ENCODE measurements around the gene NDUFS7.

Gene NDUFS7

GRCh38 chr19:1382250-1382649 is 1.5 kb upstream of the NDUFS7 start:
- POLR2A ChIA-PET: no interaction called here
- H3K4me3 ChIP-seq (ENCODE audit: low read depth, low read length): no peak overlapping the region
- CTCF ChIA-PET: interaction anchor here (0.7 to 1.7 kb wide), 8 partner anchors 9 to 116 kb away, joined by 3 to 6 read pairs (median 4); no protein-coding TSS in a partner anchor
- no peak for TF ChIP-seq CTCF (IDR thresholded peaks at IDR 0.05; ENCODE audit: insufficient read depth, low read length, missing control alignments)
- no peak for DNase-seq (ENCODE audit: low read depth, low spot score)

GRCh38 chr19:1383017-1383311 is 743 bp upstream of the NDUFS7 start:
- ChIA-PET CTCF (interaction anchor here (0.7 to 1.7 kb wide), 7 partner anchors 10 to 140 kb away, joined by 3 to 6 read pairs (median 4); no protein-coding TSS in a partner anchor), POLR2A (interaction anchor here (0.8 to 1.0 kb wide), 4 partner anchors 8 to 28 kb away, joined by 3 to 6 read pairs (median 5); a partner anchor contains a TSS)
- peak; percentile 45 for DNase-seq (ENCODE audit: low read depth, low spot score)
- TF ChIP-seq CTCF (IDR thresholded peaks at IDR 0.05; ENCODE audit: insufficient read depth, low read length, missing control alignments): no peak
- H3K4me3 ChIP-seq (ENCODE audit: low read depth, low read length): no peak overlapping the region

GRCh38 chr19:1384085-1384462 is 367 bp downstream of the NDUFS7 start:
- ChIA-PET CTCF (interaction anchor here (1.1 kb wide), 1 partner anchor 105 kb away, joined by 3 read pairs; no protein-coding TSS in a partner anchor), POLR2A (no interaction called here)
- no peak for DNase-seq (ENCODE audit: low read depth, low spot score)
- no peak for TF ChIP-seq CTCF (IDR thresholded peaks at IDR 0.05; ENCODE audit: insufficient read depth, low read length, missing control alignments)
- H3K4me3 ChIP-seq (ENCODE audit: low read depth, low read length): peak overlapping the region; percentile 92

- ChIA-PET POLR2A (no interaction called here), CTCF (interaction anchor here (1.1 kb wide), 1 partner anchor 106 kb away, joined by 3 read pairs; no protein-coding TSS in a partner anchor)
- peak overlapping the region; percentile 92 for H3K4me3 ChIP-seq (ENCODE audit: low read depth, low read length)
- no peak for TF ChIP-seq CTCF (IDR thresholded peaks at IDR 0.05; ENCODE audit: insufficient read depth, low read length, missing control alignments)
- DNase-seq (ENCODE audit: low read depth, low spot score): no peak
These were observed 887 bp downstream of the NDUFS7 start for GRCh38 chr19:1384478-1385110.

- no peak for DNase-seq (ENCODE audit: low read depth, low spot score)
- ChIA-PET POLR2A (no interaction called here), CTCF (interaction anchor here (1.0 kb wide), 2 partner anchors 12 to 59 kb away, joined by 3 to 5 read pairs; no protein-coding TSS in a partner anchor)
- no peak overlapping the region for H3K4me3 ChIP-seq (ENCODE audit: low read depth, low read length)
- TF ChIP-seq CTCF (IDR thresholded peaks at IDR 0.05; ENCODE audit: insufficient read depth, low read length, missing control alignments): no peak
These were observed 2.1 kb downstream of the NDUFS7 start for GRCh38 chr19:1385816-1386215.

- TF ChIP-seq CTCF (IDR thresholded peaks at IDR 0.05; ENCODE audit: insufficient read depth, low read length, missing control alignments): no peak
- no peak overlapping the region for H3K4me3 ChIP-seq (ENCODE audit: low read depth, low read length)
- POLR2A ChIA-PET: no interaction called here
- no peak for DNase-seq (ENCODE audit: low read depth, low spot score)
- CTCF ChIA-PET: no interaction called here
These were observed 3.4 kb downstream of the NDUFS7 start for GRCh38 chr19:1386945-1387683.

Data from AG04449 (cell line).